HEK293 (cell line): ENCODE results near the gene COX6A1.

Experiments
- CTCF ChIA-PET: fragments of 350-600 bp; formaldehyde crosslinking; extraction: SDS; loops from one replicate; lab custom pipeline; 2021; ENCODE audit warnings: antibody characterized with exemption; lab: Yijun Ruan, JAX
- POLR2A ChIA-PET: fragments of 300-600 bp; formaldehyde crosslinking; extraction: SDS; loops from one replicate; lab custom pipeline; 2020; ENCODE audit warnings: antibody characterized with exemption, inconsistent platforms; lab: Yijun Ruan, JAX
- H3K27ac ChIP-seq: fragments of 200-500 bp; sonication (Bioruptor generic); 2 replicates; pipeline ENCODE4 v1.5.1; 2014; ENCODE audit warnings: low read depth, low read length, control low read depth, inconsistent platforms; ENCODE audit errors: extremely low read depth
- H3K36me3 ChIP-seq, 2 experiments: fragments of 200-500 bp in 1 of 2; sonication (Bioruptor generic) in 1 of 2; 1 replicate in 1 of 2; 2 replicates in 1 of 2; pipeline ENCODE4 v1.5.1; 2014 to 2017; ENCODE audit warnings: inconsistent platforms in 2 of 2, low read length in 2 of 2; ENCODE audit not compliant: control insufficient read depth in 2 of 2, insufficient read depth in 1 of 2
- H3K4me1 ChIP-seq: fragments of 200-500 bp; sonication (Bioruptor generic); 2 replicates; pipeline ENCODE4 v1.5.1; 2014; ENCODE audit warnings: mild to moderate bottlenecking, low read length, inconsistent platforms; ENCODE audit not compliant: control insufficient read depth, insufficient read depth
- H3K4me3 ChIP-seq: 2 replicates; pipeline ENCODE4 v1.5.1; 2011; ENCODE audit warnings: low read depth, mild to moderate bottlenecking, control low read depth, low read length, moderate library complexity
- H3K9me3 ChIP-seq: fragments of 200-500 bp; sonication (Bioruptor generic); 2 replicates; pipeline ENCODE4 v1.5.1; 2014; ENCODE audit warnings: low read depth, low read length, inconsistent platforms; ENCODE audit not compliant: control insufficient read depth, insufficient read depth
- CTCF ChIP-seq: fragments of 450-650 bp; formaldehyde crosslinking; IDR thresholded peaks from 2 replicates; pipeline ENCODE4 v1.5.1; 2016; ENCODE audit warnings: missing biosample characterization, missing genetic modification characterization
- GLIS2 ChIP-seq: fragments of 450-650 bp; formaldehyde crosslinking; IDR thresholded peaks from 2 replicates; pipeline ENCODE4 v1.5.1; 2016; ENCODE audit warnings: missing biosample characterization, missing genetic modification characterization
- PRDM1 ChIP-seq: fragments of 450-650 bp; formaldehyde crosslinking; IDR thresholded peaks from 2 replicates; pipeline ENCODE4; 2016; ENCODE audit warnings: missing biosample characterization, missing genetic modification characterization
- PRDM10 ChIP-seq: fragments of 450-650 bp; formaldehyde crosslinking; IDR thresholded peaks from 2 replicates; pipeline ENCODE4 v1.5.1; 2016; ENCODE audit warnings: missing biosample characterization, missing genetic modification characterization
- ZBTB20 ChIP-seq: fragments of 450-650 bp; formaldehyde crosslinking; IDR thresholded peaks from 2 replicates; pipeline ENCODE4 v1.5.1; 2016; ENCODE audit warnings: missing biosample characterization, missing genetic modification characterization
- ZFHX2 ChIP-seq: fragments of 450-650 bp; formaldehyde crosslinking; conservative IDR thresholded peaks from 2 replicates; pipeline ENCODE4 v1.5.1; 2016; ENCODE audit warnings: missing biosample characterization, missing genetic modification characterization
- ZFP69B ChIP-seq: fragments of 450-650 bp; formaldehyde crosslinking; IDR thresholded peaks from 2 replicates; pipeline ENCODE4 v1.5.1; 2016; ENCODE audit warnings: missing biosample characterization, missing genetic modification characterization
- ZNF10 ChIP-seq: fragments of 450-650 bp; formaldehyde crosslinking; IDR thresholded peaks from 2 replicates; pipeline ENCODE4 v1.5.1; 2017; ENCODE audit warnings: missing biosample characterization, missing genetic modification characterization
- ZNF26 ChIP-seq: fragments of 450-650 bp; formaldehyde crosslinking; IDR thresholded peaks from 2 replicates; pipeline ENCODE4 v1.5.1; 2016; ENCODE audit warnings: missing biosample characterization, missing genetic modification characterization
- ZNF473 ChIP-seq: fragments of 450-650 bp; formaldehyde crosslinking; IDR thresholded peaks from 2 replicates; pipeline ENCODE4 v1.5.1; 2017; ENCODE audit warnings: missing biosample characterization, missing genetic modification characterization
- ZNF621 ChIP-seq: fragments of 450-650 bp; formaldehyde crosslinking; IDR thresholded peaks from 2 replicates; pipeline ENCODE4 v1.5.1; 2017; ENCODE audit warnings: missing biosample characterization, missing genetic modification characterization
- ZNF626 ChIP-seq: fragments of 450-650 bp; sonication (Bioruptor Pico); formaldehyde crosslinking; IDR thresholded peaks from 2 replicates; pipeline ENCODE4 v1.5.1; 2018; ENCODE audit warnings: missing biosample characterization, missing genetic modification characterization, inconsistent platforms
- ZNF670 ChIP-seq: fragments of 450-650 bp; formaldehyde crosslinking; IDR thresholded peaks from 2 replicates; pipeline ENCODE4 v1.5.1; 2016; ENCODE audit warnings: missing biosample characterization, missing genetic modification characterization, low read depth
- ZNF768 ChIP-seq: fragments of 450-650 bp; formaldehyde crosslinking; IDR thresholded peaks from 2 replicates; pipeline ENCODE4 v1.5.1; 2018; ENCODE audit warnings: missing biosample characterization, mild to moderate bottlenecking, missing genetic modification characterization
- ZNF777 ChIP-seq: fragments of 450-650 bp; formaldehyde crosslinking; IDR thresholded peaks from 2 replicates; pipeline ENCODE4 v1.5.1; 2017; ENCODE audit warnings: missing biosample characterization, missing genetic modification characterization, borderline replicate concordance
- ZNF791 ChIP-seq: fragments of 450-650 bp; formaldehyde crosslinking; IDR thresholded peaks from 2 replicates; pipeline ENCODE4 v1.5.1; 2016; ENCODE audit warnings: missing biosample characterization, missing genetic modification characterization
- TF ChIP-seq, protein P1 (sequence below): fragments of 450-650 bp; formaldehyde crosslinking; IDR thresholded peaks from 2 replicates; pipeline ENCODE4 v1.5.1; 2016; ENCODE audit warnings: missing biosample characterization, missing genetic modification characterization

COX6A1 gene

DNA sequence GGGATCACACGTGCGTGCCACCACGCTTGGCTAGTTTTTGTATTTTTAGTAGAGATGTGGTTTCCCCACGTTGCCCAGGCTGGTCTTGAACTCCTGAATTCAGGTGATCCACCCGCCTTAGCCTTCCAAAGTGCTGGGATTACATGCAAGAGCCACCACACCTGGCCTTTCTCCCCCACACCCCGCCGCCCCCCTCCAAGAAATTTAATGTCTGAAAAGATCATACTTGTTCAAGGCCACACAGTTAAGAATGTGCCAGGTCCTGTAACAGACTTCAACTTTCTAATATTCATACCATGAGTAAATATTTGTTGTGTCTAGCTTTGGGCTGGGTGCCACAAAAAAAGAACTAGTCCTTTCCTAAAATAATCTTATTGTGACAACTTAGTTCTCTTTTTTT lies 17.4 kb downstream of the COX6A1 start (continued):
- no peak for TF ChIP-seq ZNF26
- TF ChIP-seq, all 188 proteins: peak for 0

GRCh38 chr12:120457133-120457532 lies 19.2 kb downstream of the COX6A1 start:
- no peak overlapping the region for H3K27ac ChIP-seq
- H3K36me3 ChIP-seq: peaks cover 78 to 95% of the 10 kb centered on the region in 2 experiments
- no peak for TF ChIP-seq ZFP69B (tag by site-specific recombination)
- no peak for TF ChIP-seq ZNF10 (tag by site-specific recombination)
- TF ChIP-seq GLIS2 (tag by site-specific recombination): 0 out of 2 replicates have a peak, but pooled peaks have one; percentile 21
- peak; percentile 64; the same call in 1 of the 2 replicates for TF ChIP-seq CTCF
- TF ChIP-seq, all 188 proteins: peak for 2
- Histone ChIP-seq H3K4me1 (no peaks in the 10 kb centered on the region), H3K9me3 (no peaks in the 10 kb centered on the region), H3K4me3 (no peak overlapping the region)
- ChIA-PET POLR2A (interaction anchor here (0.7 to 1.1 kb wide), 2 partner anchors 11 to 49 kb away, joined by 3 read pairs; no protein-coding TSS in a partner anchor), CTCF (interaction anchor here (0.8 to 4.0 kb wide), 5 partner anchors 9 to 133 kb away, joined by 3 to 30 read pairs (median 3); partner anchors contain the start of gene COX6A1)

DNA sequence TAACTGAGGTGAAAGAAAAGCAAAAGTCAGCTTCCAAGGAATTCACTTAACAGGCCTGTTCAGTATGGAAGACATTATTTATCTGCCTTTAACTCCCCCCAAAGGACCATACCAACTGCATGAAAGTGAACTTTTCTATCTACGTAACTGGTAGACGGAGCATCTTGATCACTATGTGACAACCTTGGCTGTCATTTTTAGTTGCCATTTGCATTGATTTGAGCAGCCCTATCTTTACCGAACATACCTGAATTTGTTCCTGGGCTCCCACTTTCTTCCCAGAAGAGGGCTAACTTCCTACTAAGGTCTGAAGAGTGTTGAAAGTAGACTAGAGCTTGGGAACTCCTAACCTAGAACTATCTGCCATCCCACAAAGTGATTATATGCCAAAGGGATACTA lies 22.2 kb downstream of the COX6A1 start:
- Histone ChIP-seq H3K27ac (peak overlapping the region; percentile 31; the same call in 1 of the 2 replicates), H3K9me3 (no peaks in the 10 kb centered on the region), H3K4me3 (no peak overlapping the region), H3K4me1 (no peaks in the 10 kb centered on the region), H3K36me3 (peaks cover 94 to 98% of the 10 kb centered on the region in 2 experiments)
- TF ChIP-seq ZNF670 (tag by site-specific recombination): no peak
- no peak for TF ChIP-seq ZNF626
- TF ChIP-seq ZBTB20: no peak
- TF ChIP-seq ZNF621 (tag by site-specific recombination): no peak
- TF ChIP-seq, protein P1, sequence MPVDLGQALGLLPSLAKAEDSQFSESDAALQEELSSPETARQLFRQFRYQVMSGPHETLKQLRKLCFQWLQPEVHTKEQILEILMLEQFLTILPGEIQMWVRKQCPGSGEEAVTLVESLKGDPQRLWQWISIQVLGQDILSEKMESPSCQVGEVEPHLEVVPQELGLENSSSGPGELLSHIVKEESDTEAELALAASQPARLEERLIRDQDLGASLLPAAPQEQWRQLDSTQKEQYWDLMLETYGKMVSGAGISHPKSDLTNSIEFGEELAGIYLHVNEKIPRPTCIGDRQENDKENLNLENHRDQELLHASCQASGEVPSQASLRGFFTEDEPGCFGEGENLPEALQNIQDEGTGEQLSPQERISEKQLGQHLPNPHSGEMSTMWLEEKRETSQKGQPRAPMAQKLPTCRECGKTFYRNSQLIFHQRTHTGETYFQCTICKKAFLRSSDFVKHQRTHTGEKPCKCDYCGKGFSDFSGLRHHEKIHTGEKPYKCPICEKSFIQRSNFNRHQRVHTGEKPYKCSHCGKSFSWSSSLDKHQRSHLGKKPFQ (tag by site-specific recombination): no peak
- TF ChIP-seq ZNF791 (tag by site-specific recombination): no peak
- TF ChIP-seq PRDM10: peak; percentile 47
- 0 out of 2 replicates have a peak, but pooled peaks have one; percentile 16 for TF ChIP-seq PRDM1 (tag by site-specific recombination)
- TF ChIP-seq ZNF777 (tag by site-specific recombination): no peak
- TF ChIP-seq ZNF26: no peak
- TF ChIP-seq CTCF: no peak
- no peak for TF ChIP-seq ZNF768 (tag by site-specific recombination)
- no peak for TF ChIP-seq ZFHX2 (tag by site-specific recombination)
- no peak for TF ChIP-seq ZNF473 (tag by site-specific recombination)
- ChIA-PET POLR2A (interaction anchor here (0.5 to 2.5 kb wide), 6 partner anchors 10 to 1759 kb away, joined by 3 to 9 read pairs (median 6); partner anchors contain the start of genes GATC, SRSF9 and TRIAP1), CTCF (interaction anchor here (0.7 to 1.7 kb wide), 4 partner anchors 9 to 231 kb away, joined by 3 to 7 read pairs (median 4); partner anchors contain the start of gene SIRT4)
